Erythroblast (primary cell): Measurements from ENCODE around the gene TANK.
A peak's percentile ranks its signal among the peaks of the same experiment; 100 is the strongest.

ENCODE experiments used
- DNase-seq, 2 experiments: peaks; one replicate each; lab custom pipeline; 2025; lab: John Stamatoyannopoulos, UW
- GATA1 ChIP-seq: IDR thresholded peaks from 2 replicates; pipeline ENCODE4 v1.6.1; 2011; ENCODE audit warnings: low read depth, mild to moderate bottlenecking, control low read depth, low read length, moderate library complexity
- POLR2A ChIP-seq: IDR thresholded peaks from 2 replicates; pipeline ENCODE4 v1.6.1; 2011; ENCODE audit warnings: mild to moderate bottlenecking, low read length

TANK gene

DNA sequence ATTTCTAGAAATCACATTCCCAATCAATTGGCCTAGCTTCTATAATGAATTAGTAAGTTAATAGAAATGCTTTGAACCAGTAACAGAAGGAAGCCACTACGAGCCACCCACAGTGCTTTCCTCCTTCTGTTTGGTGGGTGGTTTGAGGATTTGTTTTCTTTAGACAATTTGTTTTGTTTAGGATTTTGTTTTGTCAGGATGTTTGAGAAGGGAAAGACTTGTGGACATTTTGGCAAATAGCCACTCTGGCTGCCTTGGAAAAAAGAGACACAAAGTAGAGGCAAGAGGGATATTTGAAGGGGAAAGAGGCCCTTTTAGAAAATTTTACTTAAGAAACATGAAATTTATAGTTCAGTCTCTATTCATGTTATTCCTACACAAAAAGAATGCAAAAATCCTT, 47.7 kb downstream of the TANK start:
- no peak for TF ChIP-seq GATA1
- TF ChIP-seq POLR2A = no peak
- DNase-seq = no peak

DNA sequence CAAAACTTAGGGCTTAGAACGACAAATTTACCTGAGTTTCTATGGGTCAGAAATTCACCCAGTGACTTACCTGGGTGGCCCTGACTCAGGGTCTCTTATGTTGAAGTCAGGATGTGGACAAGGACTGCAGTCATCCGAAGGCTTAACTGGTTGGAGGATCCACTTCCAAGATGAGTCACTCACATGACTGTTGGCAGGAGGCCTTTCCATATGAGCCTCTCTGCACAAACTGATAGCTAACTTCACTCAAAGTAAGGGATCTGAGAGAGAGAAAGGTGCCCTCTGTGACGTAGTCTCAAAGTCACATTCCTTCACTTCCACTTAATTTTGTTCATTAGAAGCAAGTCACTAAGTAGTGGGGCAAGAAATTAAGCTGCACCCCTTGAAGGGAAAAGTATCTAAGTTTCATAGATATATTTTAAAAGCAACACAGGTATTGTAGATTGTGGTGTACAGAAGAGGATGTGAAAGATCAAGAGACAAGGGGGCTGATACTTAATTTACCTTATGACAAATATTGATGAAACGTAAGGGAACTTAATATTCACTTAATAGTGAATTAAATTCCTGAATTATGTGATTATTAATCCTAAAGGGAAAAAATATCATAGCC, 48.4 kb downstream of the TANK start:
- no peak for TF ChIP-seq GATA1
- no peak for TF ChIP-seq POLR2A
- DNase-seq = peak; percentile 52 to 68

DNA sequence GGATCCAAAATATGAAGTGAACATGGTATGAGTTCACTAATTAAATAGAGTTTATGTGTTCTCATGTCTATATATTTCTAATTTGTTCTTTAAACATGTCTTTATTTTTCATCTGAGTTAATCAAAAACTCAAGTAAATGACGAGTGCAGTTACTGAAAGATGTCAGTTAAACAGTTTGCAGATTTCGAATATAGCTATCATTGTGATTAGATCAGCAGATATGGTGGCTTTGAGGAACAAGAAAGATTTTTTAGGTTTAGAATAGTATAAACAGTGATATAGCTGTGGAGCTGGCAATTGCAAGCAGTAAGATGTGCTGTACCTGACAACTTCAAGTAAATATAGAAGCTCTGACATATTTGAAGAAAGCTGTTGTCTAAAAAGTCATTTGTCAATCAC, 49.7 kb downstream of the TANK start:
- TF ChIP-seq GATA1 (no peak), POLR2A (no peak)
- no peak for DNase-seq

DNA sequence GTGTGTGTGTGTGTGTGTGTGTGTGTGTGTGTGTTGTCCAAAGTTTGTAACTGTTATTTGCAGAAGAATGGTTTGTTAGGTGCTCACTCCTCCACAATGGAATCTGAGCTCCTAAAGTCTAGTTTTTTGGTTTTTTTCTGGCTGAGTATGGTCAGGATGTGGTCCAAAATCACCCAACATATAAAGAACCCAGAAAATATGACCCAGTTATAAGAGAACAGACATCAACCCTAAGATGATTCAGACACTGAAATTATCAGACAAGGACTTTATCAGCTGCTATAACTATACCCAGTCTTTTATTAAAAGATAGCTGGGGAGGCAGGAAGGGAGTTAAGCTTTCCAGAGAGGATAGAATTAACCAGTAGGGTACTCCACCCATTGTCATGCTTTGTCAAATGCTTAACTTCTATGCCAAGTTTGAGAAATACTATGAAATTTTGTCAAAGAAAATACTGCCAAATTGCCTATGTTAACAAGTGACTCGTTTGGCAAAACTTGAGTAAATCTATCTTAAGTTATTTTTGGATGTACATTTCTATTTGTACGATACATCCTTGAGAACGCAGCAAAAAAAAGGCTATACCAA, 57.5 kb downstream of the TANK start:
- no peak for DNase-seq

DNA sequence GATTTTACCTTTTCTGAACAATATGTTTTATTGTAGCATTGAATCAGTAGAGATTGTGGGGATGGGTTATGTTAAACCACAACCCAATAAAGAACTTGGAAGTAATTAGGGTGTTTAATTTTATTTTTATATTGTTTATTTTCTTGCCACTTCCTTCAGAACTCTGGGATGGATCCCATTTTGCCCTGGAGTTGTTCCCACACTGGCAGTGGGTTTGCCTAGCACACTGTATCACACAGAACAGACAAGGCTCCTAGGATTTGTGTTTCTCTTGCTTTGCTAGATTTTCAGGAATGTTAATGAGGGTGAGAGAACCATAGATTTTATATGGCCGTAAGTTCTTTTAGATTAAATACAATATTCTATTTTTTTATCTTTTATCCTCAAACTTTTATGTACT, 59.0 kb downstream of the TANK start:
- TF ChIP-seq POLR2A = no peak
- no peak for TF ChIP-seq GATA1
- DNase-seq = no peak

More for the DNA sequence above, 57.5 kb downstream of the TANK start:
- no peak for TF ChIP-seq POLR2A
- TF ChIP-seq GATA1 = no peak

DNA sequence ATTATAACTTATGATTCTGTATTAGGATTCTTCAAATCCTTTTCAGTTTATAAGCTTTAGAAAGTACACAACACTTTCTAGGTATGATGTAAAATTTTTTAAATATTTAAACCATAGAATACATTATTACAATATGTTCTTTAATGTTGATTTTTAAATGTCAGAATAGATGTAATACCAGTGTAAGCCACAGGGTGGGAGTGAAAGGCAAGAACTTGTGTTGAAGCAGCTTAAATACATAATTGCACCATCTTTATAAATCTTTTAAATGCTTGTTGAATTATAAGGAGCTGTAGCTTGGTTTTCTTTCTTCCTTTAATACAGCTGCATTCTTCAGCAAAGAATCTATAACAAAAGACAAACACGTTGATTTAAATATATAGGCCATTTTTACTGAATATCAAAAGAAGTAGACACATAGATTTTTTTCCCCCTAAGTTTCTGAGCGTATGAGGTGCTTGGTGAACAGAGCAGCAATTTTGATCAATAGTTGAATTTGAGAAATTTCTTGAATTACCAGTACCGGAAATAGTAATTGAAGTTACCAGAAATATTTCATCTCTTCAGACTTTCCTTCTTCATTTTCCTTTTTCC, 63.0 kb downstream of the TANK start:
- DNase-seq = peak; percentile 53 to 70

DNA sequence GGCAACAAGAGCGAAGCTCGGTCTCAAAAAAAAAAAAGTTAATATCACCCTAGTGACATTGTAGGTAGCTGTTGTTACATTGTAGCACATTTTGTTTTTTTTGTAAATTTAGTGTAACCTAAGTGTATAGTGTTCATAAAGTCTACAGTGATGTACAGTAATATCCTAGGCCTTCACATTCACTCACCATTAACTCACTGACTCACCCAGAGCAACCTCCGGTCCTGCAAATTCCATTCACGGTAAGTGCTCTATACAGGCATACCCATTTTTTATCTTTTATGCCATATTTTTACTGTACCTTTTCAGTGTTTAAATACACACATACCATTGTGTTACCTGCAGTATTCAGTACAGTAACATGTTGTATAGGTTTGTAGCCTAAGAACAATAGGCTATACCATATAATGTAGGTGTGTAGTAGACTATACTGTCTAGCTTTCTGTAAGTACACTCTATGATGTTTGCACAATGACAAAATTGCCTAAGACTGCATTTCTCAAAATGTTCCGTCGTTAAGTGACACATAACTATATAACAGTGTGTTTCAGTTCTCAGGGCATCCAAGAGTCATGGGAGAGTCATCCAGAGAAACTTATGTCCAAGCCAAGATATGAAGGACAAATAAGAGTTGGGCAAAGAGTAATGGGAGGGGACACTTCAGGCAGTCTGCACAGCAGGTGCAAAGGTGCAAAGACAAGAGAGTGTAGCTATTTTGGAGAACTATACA, 68.4 kb downstream of the TANK start:
- TF ChIP-seq POLR2A = no peak
- no peak for TF ChIP-seq GATA1
- no peak for DNase-seq

More for the DNA sequence above, 63.0 kb downstream of the TANK start:
- no peak for TF ChIP-seq GATA1
- no peak for TF ChIP-seq POLR2A

DNA sequence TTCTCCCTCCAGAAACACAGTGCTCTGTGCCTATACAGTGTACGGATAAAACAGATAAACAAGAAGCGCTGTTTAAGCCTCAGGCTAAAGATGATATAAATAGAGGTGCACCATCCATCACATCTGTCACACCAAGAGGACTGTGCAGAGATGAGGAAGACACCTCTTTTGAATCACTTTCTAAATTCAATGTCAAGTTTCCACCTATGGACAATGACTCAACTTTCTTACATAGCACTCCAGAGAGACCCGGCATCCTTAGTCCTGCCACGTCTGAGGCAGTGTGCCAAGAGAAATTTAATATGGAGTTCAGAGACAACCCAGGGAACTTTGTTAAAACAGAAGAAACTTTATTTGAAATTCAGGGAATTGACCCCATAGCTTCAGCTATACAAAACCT, 70.7 kb downstream of the TANK start:
- no peak for TF ChIP-seq POLR2A
- TF ChIP-seq GATA1 = no peak
- no peak for DNase-seq

DNA sequence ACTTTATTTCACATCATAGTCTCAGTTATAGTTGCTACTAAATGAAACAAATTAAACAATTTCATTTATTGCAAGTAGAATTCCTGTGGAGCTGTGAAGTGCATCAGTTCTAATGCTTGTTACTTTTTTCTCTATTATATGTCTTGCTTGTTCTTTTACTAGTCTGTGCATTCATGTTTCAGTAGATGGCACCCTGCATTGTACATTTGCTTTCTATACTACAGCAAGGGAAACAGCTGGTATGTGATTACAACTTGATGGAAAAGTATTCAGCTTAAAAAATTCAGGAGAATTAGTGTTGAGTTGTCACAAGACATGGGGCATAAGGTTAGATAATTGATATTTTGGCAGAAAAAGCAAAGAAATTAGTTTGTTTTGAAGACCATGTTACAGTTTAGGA, 72.3 kb downstream of the TANK start:
- TF ChIP-seq GATA1 = no peak
- no peak for TF ChIP-seq POLR2A
- no peak for DNase-seq

DNA sequence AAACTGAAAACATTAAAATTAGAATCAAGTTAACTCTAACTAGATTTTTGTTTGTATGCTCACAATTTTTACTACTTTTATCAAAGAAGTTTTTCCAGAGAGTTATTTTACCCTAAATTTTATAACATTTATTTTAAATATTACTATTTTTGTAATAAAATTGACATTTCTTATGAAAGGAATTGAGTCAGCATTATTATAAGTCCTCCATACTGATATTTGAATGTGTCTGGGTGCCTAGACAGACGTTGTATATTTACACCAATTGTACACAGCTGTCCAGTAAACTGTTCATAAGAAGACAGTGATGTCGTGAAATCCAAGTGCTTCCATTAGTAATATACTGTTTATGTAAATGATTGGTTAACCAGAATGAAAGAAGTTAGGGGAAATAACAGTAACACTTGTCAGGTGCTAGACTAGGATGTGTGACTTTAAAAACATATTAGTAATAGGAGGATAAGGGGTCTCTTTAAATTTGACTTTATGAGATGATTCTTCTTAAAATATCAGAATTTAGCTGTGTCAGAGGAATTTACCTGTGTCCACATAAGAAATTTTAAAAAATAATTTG, 73.7 kb downstream of the TANK start:
- TF ChIP-seq GATA1 (no peak), POLR2A (no peak)
- no peak for DNase-seq

DNA sequence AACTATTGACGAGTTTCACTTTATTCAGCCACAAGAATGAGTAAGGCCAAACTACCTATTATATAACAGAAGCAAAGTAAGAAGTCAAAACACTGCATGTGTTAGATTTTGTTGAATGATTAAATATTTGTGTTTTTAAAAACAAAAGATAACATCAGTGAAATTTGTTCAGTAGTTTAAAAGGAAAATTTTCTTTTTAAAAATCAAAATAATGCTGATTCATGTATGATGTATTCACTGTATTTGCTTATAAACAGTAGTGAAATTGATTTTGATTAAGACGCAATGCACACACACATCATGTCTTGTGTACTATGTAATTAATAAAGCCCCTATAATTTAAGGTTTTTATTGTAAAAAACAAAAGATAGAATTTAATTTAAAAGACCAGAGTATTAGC, 74.4 kb downstream of the TANK start:
- TF ChIP-seq POLR2A (no peak), GATA1 (no peak)
- no peak for DNase-seq

DNA sequence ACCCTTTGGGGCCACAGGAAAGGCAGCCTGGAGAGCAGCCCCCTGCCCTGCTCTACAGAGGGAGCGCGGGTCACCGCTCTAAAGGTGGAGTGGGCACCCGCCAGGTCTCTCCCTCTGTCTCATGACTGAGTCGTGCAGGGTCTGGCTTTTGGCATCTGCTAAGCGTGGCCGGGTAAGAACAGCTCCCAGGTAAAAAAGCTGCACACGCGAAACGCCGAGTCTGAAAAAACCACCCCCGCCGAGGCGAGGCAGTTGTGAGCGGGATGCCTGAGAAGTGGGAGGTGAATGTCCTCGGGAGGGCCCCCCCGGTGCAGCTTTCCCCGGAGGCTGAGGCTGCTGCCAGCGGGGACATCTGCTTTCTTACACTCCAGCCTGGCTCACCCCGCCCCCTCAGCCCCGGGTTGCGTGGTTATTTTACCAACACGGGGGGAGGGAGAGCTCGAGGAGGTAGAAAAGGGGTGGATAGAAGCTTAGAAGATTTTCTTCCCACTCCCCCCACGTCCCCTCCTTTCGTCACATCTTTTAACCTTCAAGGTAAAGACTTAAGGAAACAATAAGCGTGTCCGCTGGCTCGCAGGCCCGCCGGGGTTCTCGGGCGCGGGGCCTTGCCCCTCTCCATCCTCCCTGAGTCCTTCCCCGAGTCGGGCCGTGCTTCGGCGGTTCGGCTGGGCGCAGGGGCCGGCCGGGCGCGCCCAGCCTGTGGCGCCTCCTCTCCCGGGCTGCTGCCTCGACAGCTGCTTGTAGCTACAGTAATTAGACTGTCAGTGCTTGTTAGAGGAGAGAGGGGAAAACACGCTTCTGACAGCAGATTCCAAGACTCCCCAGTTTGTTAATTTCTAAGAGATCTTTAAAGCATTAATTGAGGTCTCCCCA, 77.4 kb downstream of the TANK start:
- DNase-seq = peak; percentile 48 to 51
- TF ChIP-seq GATA1 (no peak), POLR2A (no peak)

DNA sequence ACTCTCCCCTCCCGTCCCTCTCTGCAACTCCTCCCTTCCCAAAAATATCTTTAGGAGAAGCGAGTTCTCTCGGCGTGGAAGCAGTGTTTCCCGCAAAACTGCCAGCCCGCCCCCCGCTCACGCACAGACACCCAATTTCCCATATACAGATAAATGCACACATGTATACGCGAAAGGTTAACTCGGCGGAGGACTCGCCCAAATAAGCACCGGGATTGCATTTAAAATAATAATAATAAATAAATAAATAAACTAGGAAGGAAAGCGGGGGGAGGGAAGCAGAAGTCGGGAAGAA, 78.0 kb downstream of the TANK start:
- TF ChIP-seq GATA1 (no peak), POLR2A (no peak)
- DNase-seq = no peak
